GM03348 (cell line): ENCODE measurements around the gene KRT79.
A peak's percentile ranks its signal among the peaks of the same experiment; 100 is the strongest.
"Not testable (repeated sequence)": the region's sequence is repeated elsewhere in the genome, so short reads cannot be mapped to it uniquely, and the experiment has no call there.

Source experiments
- DNase-seq: peaks from one replicate; pipeline ENCODE4 v3.0.0; 2012; ENCODE audit warnings: low spot score

The KRT79 gene

GRCh38 chr12:52860102-52860823 lies 26.2 kb upstream of the KRT79 start:
- DNase-seq, result peak; percentile 44

GRCh38 chr12:52857500-52857899 lies 23.4 kb upstream of the KRT79 start:
- no peak for DNase-seq

- no peak for DNase-seq
Observed at GRCh38 chr12:52856787-52857186, 22.7 kb upstream of the KRT79 start.

GRCh38 chr12:52856077-52856476 lies 22.0 kb upstream of the KRT79 start:
- not testable (repeated sequence) for DNase-seq

GRCh38 chr12:52851787-52852186 lies 17.7 kb upstream of the KRT79 start:
- DNase-seq, result no peak

- no peak for DNase-seq
Observed at GRCh38 chr12:52850681-52851080, 16.6 kb upstream of the KRT79 start.

- no peak for DNase-seq
Observed at GRCh38 chr12:52849511-52849910, 15.4 kb upstream of the KRT79 start.

- no peak for DNase-seq
Observed at GRCh38 chr12:52848661-52849255, 14.6 kb upstream of the KRT79 start, which contains the start of gene KRT78. Gene KRT78, minus strand, starts transcription at chr12:52848994. Its CDS starts 64 bp downstream, at chr12:52848930.

GRCh38 chr12:52847335-52848102 lies 13.4 kb upstream of the KRT79 start:
- DNase-seq, result no peak

- no peak for DNase-seq
Observed at GRCh38 chr12:52846356-52846970, 12.4 kb upstream of the KRT79 start.

GRCh38 chr12:52845946-52846345 lies 11.8 kb upstream of the KRT79 start:
- no peak for DNase-seq

- no peak for DNase-seq
Observed at GRCh38 chr12:52844386-52844785, 10.3 kb upstream of the KRT79 start.

- no peak for DNase-seq
Observed at GRCh38 chr12:52839436-52840105, 5.5 kb upstream of the KRT79 start.

- DNase-seq, result no peak
Observed at GRCh38 chr12:52838609-52839435, 4.7 kb upstream of the KRT79 start.

- no peak for DNase-seq
Observed at GRCh38 chr12:52837781-52838608, 3.9 kb upstream of the KRT79 start.

- DNase-seq, result peak; percentile 81
Observed at GRCh38 chr12:52837413-52837741, 3.3 kb upstream of the KRT79 start.

- DNase-seq, result no peak
Observed at GRCh38 chr12:52836491-52837412, 2.6 kb upstream of the KRT79 start.

- DNase-seq, result peak; percentile 61
Observed at GRCh38 chr12:52836042-52836466, 1.9 kb upstream of the KRT79 start.
